Ishikawa (cell line): ENCODE data around the gene SLC46A3.

Source experiments
- CREB1 ChIP-seq: IDR thresholded peaks from 2 replicates; pipeline ENCODE4 v1.6.1; 2012; ENCODE audit warnings: low read depth
- EP300 ChIP-seq: IDR thresholded peaks from 2 replicates; pipeline ENCODE4 v1.6.1; 2012; ENCODE audit warnings: borderline replicate concordance
- FOXM1 ChIP-seq: IDR thresholded peaks from 2 replicates; pipeline ENCODE4 v1.6.1; 2012; ENCODE audit warnings: low read depth, borderline replicate concordance
- MAX ChIP-seq: IDR thresholded peaks from 2 replicates; pipeline ENCODE4 v1.6.1; 2012
- RAD21 ChIP-seq: IDR thresholded peaks from 2 replicates; pipeline ENCODE4 v1.6.1; 2012; ENCODE audit warnings: low read depth
- REST ChIP-seq: IDR thresholded peaks from 2 replicates; pipeline ENCODE4 v1.6.1; 2012; ENCODE audit warnings: low read depth, mild to moderate bottlenecking
- TAF1 ChIP-seq: IDR thresholded peaks from 2 replicates; pipeline ENCODE4 v1.6.1; 2012; ENCODE audit warnings: low read depth, mild to moderate bottlenecking
- TEAD4 ChIP-seq: IDR thresholded peaks from 2 replicates; pipeline ENCODE4 v1.6.1; 2012
- YY1 ChIP-seq: IDR thresholded peaks from 2 replicates; pipeline ENCODE4 v1.6.1; 2012; ENCODE audit warnings: low read depth
- ZBTB7A ChIP-seq: IDR thresholded peaks from 2 replicates; pipeline ENCODE4 v1.6.1; 2012; ENCODE audit warnings: low read depth

- TF ChIP-seq EP300, result no peak
- TF ChIP-seq TAF1, result no peak
- no peak for TF ChIP-seq RAD21
- TF ChIP-seq YY1, result no peak
- no peak for TF ChIP-seq MAX
- TF ChIP-seq TEAD4, result no peak
- TF ChIP-seq REST, result no peak
- no peak for TF ChIP-seq FOXM1
- no peak for TF ChIP-seq ZBTB7A
- no peak for TF ChIP-seq CREB1
Measured at GRCh38 chr13:28763887-28764286, 45.1 kb upstream of the SLC46A3 start.
